GM12801 (cell line): Measurements from ENCODE around the gene ELL2.

ENCODE experiments used
- CTCF ChIP-seq: IDR thresholded peaks from one replicate; pipeline ENCODE4 v1.5.1; 2011; ENCODE audit warnings: control low read depth; ENCODE audit not compliant: insufficient read length; ENCODE audit errors: extremely low read depth

The ELL2 gene

GRCh38 chr5:95847261-95847592 lies 114.4 kb downstream of the ELL2 start:
- no peak for TF ChIP-seq CTCF

- TF ChIP-seq CTCF = peak; percentile 49
Measured at GRCh38 chr5:95846554-95847260, 114.9 kb downstream of the ELL2 start.

GRCh38 chr5:95845391-95845790 lies 116.3 kb downstream of the ELL2 start:
- no peak for TF ChIP-seq CTCF

- TF ChIP-seq CTCF = no peak
Measured at GRCh38 chr5:95843733-95844223, 117.9 kb downstream of the ELL2 start.

- TF ChIP-seq CTCF = no peak
Measured at GRCh38 chr5:95842854-95843544, 118.7 kb downstream of the ELL2 start.

- TF ChIP-seq CTCF = no peak
Measured at GRCh38 chr5:95841914-95842812, 119.5 kb downstream of the ELL2 start.

- no peak for TF ChIP-seq CTCF
Measured at GRCh38 chr5:95840956-95841705, 120.5 kb downstream of the ELL2 start.
